Measurements from ENCODE around the gene SMAD6.

GRCh38 chr15:66657185-66658020, 44.6 kb upstream of the SMAD6 start:
- TF ChIP-seq CTCF (IDR thresholded peaks at IDR 0.05; ENCODE audit: insufficient read depth, low read depth, low read length): no peak
- TF ChIP-seq EZH2 (IDR thresholded peaks at IDR 0.05; ENCODE audit: insufficient read depth, low read length): no peak

All from astrocyte (in vitro differentiated cells and primary cell).